Measurements from ENCODE around the gene ZNF787. TPM values are rescaled to one million over a fixed set of nuclear protein-coding genes. Genes with fewer than 3 reads are reported as not detected.

The ZNF787 gene
- total and polyA plus RNA-seq, 2 of the 13 experiments (the other 11 are each of a cell fraction or from before 2014, with no cell fraction given): 15.1 to 42.8 TPM

DNA sequence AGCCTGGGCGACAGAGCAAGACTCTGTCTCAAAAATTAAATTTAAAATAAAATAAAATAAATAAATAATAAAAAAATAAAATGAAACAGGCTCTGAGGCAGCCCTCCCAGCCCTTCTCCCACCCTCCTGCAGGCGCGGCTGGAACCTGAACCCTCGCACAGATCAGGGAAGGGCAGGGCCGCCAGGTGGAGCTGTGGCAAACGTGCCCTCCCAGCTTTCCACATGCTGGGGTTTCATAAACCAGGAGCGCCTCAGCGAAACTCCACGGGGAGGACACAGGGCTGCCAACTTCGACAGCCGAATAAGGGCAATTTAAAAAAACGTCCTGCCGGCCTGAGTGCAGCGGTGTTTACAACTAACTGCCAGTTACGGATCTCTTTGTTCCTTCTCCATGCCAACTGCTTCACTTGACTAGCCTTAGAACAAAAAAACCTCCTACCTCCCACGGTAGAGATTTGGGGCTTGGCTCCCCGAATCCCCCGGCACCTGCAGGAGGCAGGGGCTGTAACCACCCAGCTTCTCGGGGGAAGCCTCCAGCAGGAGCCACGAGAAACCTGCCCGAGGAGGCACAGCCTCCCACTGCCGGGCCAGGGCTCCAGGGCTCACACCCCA is 15.9 kb downstream of the ZNF787 start:
- ATAC-seq: peak; percentile 84
- DNase-seq (ENCODE audit: low spot score): peak; percentile 78
- Histone ChIP-seq H3K27ac (ENCODE audit: extremely low read length, insufficient read depth, low read length) (peak overlapping the region; percentile 53), H3K36me3 (replicated peaks in 1 of 2; ENCODE audit: control insufficient read depth in 1 of 2, insufficient read depth in 2 of 2, low read length in 2 of 2) (peaks cover 21 to 44% of the 10 kb centered on the region in 2 experiments), H3K4me1 (ENCODE audit: insufficient read depth, low read length) (peaks cover 44% of the 10 kb centered on the region), H4K20me1 (ENCODE audit: insufficient read depth, low read length) (peaks cover 69% of the 10 kb centered on the region), H3K4me2 (ENCODE audit: low read depth, low read length) (peak overlapping the region; percentile 33), H3K27me3 (ENCODE audit: control insufficient read depth in 1 of 2, insufficient read depth in 2 of 2, low read length in 2 of 2) (no peaks in the 10 kb centered on the region), H3K79me2 (ENCODE audit: insufficient read depth, low read length) (peaks cover 76% of the 10 kb centered on the region), H3K9ac (ENCODE audit: insufficient read depth, low read depth, low read length) (0 out of 2 replicates have a peak overlapping the region, but pooled peaks have one; percentile 12), H3K4me3 (replicated peaks in 1 of 3; ENCODE audit: insufficient read depth in 1 of 3, low read depth in 2 of 3, low read length in 3 of 3) (peak overlapping the region in 1 of 3 experiments; percentile 25; a peak in 2 of 6 replicates), H2AFZ (ENCODE audit: low read length) (no peak overlapping the region), H3K9me3 (ENCODE audit: low read length) (no peaks in the 10 kb centered on the region)
- intact Hi-C loops (cut with micrococcal nuclease; ENCODE audit: unreplicated experiment): loop anchor here (1.0 to 2.0 kb wide), 3 partner anchors 14 to 67 kb away; no protein-coding TSS in a partner anchor
- ChIA-PET CTCF (ENCODE audit: low intra/inter-chr PET ratio, low total read pairs) (interaction anchor here (0.7 to 1.4 kb wide), 6 partner anchors 15 to 148 kb away, joined by 3 to 23 read pairs (median 4); partner anchors contain the start of gene ZNF787), POLR2A (interaction anchor here (1.9 kb wide), 1 partner anchor 37 kb away, joined by 14 read pairs; no protein-coding TSS in a partner anchor)
- FAIRE-seq: peak; percentile 42
- in situ Hi-C loops (cut with HindIII; ENCODE audit: extremely low pct_ligation_motif_present, low pct_unique_long_range_greater_than_20kb): no loop called here
- WGBS (ENCODE audit: low lambda C conversion rate): 42% methylated on average over 11 of the region's 22 CpGs
- no TSS peak for BruUV-seq (replicated peaks)
- TF ChIP-seq GLI4 (CRISPR knock-in tag; IDR thresholded peaks at IDR 0.05; ENCODE audit: borderline replicate concordance) (no peak), ARNT2 (CRISPR knock-in tag; IDR thresholded peaks at IDR 0.05; ENCODE audit: low read depth) (no peak), HMGXB4 (CRISPR knock-in tag; IDR thresholded peaks at IDR 0.05; ENCODE audit: borderline replicate concordance in 1 of 2, low read depth in 1 of 2) (peak; percentile 20 to 59; a peak in 1 of 4 replicates), MYC (CRISPR knock-in tag; IDR thresholded peaks at IDR 0.05; ENCODE audit: borderline replicate concordance) (peak; percentile 77), ZNF362 (CRISPR knock-in tag; IDR thresholded peaks at IDR 0.05; ENCODE audit: borderline replicate concordance) (peak; percentile 53; the same call in 1 of the 2 replicates), NCOA5 (CRISPR knock-in tag; IDR thresholded peaks at IDR 0.05) (no peak), MIER2 (CRISPR knock-in tag; IDR thresholded peaks at IDR 0.05) (0 out of 2 replicates have a peak, but pooled peaks have one; percentile 58), ZNF670 (CRISPR knock-in tag; IDR thresholded peaks at IDR 0.05; ENCODE audit: borderline replicate concordance) (no peak), NFATC3 (CRISPR knock-in tag; IDR thresholded peaks at IDR 0.05) (no peak)
- TF ChIP-seq, protein P1, sequence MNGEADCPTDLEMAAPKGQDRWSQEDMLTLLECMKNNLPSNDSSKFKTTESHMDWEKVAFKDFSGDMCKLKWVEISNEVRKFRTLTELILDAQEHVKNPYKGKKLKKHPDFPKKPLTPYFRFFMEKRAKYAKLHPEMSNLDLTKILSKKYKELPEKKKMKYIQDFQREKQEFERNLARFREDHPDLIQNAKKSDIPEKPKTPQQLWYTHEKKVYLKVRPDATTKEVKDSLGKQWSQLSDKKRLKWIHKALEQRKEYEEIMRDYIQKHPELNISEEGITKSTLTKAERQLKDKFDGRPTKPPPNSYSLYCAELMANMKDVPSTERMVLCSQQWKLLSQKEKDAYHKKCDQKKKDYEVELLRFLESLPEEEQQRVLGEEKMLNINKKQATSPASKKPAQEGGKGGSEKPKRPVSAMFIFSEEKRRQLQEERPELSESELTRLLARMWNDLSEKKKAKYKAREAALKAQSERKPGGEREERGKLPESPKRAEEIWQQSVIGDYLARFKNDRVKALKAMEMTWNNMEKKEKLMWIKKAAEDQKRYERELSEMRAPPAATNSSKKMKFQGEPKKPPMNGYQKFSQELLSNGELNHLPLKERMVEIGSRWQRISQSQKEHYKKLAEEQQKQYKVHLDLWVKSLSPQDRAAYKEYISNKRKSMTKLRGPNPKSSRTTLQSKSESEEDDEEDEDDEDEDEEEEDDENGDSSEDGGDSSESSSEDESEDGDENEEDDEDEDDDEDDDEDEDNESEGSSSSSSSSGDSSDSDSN (CRISPR knock-in tag; IDR thresholded peaks at IDR 0.05): no peak
- TF ChIP-seq, protein P2, sequence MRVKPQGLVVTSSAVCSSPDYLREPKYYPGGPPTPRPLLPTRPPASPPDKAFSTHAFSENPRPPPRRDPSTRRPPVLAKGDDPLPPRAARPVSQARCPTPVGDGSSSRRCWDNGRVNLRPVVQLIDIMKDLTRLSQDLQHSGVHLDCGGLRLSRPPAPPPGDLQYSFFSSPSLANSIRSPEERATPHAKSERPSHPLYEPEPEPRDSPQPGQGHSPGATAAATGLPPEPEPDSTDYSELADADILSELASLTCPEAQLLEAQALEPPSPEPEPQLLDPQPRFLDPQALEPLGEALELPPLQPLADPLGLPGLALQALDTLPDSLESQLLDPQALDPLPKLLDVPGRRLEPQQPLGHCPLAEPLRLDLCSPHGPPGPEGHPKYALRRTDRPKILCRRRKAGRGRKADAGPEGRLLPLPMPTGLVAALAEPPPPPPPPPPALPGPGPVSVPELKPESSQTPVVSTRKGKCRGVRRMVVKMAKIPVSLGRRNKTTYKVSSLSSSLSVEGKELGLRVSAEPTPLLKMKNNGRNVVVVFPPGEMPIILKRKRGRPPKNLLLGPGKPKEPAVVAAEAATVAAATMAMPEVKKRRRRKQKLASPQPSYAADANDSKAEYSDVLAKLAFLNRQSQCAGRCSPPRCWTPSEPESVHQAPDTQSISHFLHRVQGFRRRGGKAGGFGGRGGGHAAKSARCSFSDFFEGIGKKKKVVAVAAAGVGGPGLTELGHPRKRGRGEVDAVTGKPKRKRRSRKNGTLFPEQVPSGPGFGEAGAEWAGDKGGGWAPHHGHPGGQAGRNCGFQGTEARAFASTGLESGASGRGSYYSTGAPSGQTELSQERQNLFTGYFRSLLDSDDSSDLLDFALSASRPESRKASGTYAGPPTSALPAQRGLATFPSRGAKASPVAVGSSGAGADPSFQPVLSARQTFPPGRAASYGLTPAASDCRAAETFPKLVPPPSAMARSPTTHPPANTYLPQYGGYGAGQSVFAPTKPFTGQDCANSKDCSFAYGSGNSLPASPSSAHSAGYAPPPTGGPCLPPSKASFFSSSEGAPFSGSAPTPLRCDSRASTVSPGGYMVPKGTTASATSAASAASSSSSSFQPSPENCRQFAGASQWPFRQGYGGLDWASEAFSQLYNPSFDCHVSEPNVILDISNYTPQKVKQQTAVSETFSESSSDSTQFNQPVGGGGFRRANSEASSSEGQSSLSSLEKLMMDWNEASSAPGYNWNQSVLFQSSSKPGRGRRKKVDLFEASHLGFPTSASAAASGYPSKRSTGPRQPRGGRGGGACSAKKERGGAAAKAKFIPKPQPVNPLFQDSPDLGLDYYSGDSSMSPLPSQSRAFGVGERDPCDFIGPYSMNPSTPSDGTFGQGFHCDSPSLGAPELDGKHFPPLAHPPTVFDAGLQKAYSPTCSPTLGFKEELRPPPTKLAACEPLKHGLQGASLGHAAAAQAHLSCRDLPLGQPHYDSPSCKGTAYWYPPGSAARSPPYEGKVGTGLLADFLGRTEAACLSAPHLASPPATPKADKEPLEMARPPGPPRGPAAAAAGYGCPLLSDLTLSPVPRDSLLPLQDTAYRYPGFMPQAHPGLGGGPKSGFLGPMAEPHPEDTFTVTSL (CRISPR knock-in tag; IDR thresholded peaks at IDR 0.05; ENCODE audit: borderline replicate concordance): no peak

Measured in HepG2 (cell line).